GM12801 (cell line): Measurements from ENCODE around the gene TWIST2.

ENCODE experiments used
- CTCF ChIP-seq: IDR thresholded peaks from one replicate; pipeline ENCODE4 v1.5.1; 2011; ENCODE audit warnings: control low read depth; ENCODE audit not compliant: insufficient read length; ENCODE audit errors: extremely low read depth

TWIST2 gene

GRCh38 chr2:238942726-238943300 is 94.9 kb downstream of the TWIST2 start:
- TF ChIP-seq CTCF = no peak

GRCh38 chr2:238943338-238944067 is 95.6 kb downstream of the TWIST2 start:
- no peak for TF ChIP-seq CTCF

GRCh38 chr2:238945433-238946150 is 97.7 kb downstream of the TWIST2 start:
- no peak for TF ChIP-seq CTCF

- TF ChIP-seq CTCF = no peak
These were observed 98.7 kb downstream of the TWIST2 start for GRCh38 chr2:238946318-238947242.

- TF ChIP-seq CTCF = no peak
These were observed 99.4 kb downstream of the TWIST2 start for GRCh38 chr2:238947243-238947760.

- no peak for TF ChIP-seq CTCF
These were observed 100.2 kb downstream of the TWIST2 start for GRCh38 chr2:238947920-238948710.
